Mesenteric fat pad (tissue), 1 donor: ENCODE results near the gene NHLRC1. TPM values are rescaled to one million over a fixed set of nuclear protein-coding genes. Genes with fewer than 3 reads are reported as not detected.

Experiments used
- DNase-seq: peaks from one replicate; pipeline ENCODE4 v3.0.0-alpha.2; 2020; ENCODE audit warnings: low spot score
- total RNA-seq: library from RNA; stranded (reverse); fragmentation: NEBNext Ultra II Directional; extraction: Animal tissue kit (Norgen Biotek cat#: 25700); gene quantifications from one replicate; pipeline ENCODE4 v1.2.1, GENCODE V29; 2021
- donor health status: DM: yes; HTN: yes; CAD: no.

The NHLRC1 gene
- total RNA-seq, 1 donor from 2014 or later: 2.1 TPM

DNA sequence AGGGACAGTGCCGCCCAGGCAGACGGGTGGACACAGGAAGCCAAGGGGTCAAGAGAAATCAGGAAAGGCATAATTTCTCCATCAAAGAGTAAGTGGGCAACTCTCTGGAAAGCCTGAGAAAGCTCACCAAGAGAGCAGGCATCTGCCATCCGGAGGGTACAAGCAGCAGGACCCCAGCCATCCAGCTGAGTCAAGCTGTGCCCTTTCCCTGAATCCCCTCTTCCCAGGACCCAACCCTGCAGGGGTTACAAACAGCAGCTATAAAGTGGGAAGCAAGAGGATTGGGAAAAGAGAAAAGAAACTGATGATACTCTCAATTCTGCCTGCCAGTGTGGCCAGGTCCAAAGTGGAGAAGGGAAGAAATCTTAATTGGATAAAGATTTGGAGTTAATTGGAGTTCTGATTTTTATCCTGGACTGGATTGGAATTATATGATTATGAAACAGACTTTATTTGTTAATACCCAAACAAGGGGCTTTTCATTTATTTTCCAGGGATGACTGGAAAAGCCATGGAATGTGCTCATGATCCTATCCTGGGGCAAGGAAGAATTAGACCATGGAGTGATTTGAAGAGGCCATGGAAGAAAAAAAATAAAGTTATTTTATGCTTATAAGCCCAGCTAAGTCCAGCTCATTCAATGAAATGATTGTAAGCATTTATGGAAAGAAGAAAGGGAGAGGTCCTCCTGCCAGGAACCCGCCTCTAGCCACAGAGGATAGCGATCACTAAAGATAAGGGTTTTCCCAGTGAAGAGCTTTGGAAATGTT lies 34.9 kb downstream of the NHLRC1 start:
- no peak for DNase-seq

DNA sequence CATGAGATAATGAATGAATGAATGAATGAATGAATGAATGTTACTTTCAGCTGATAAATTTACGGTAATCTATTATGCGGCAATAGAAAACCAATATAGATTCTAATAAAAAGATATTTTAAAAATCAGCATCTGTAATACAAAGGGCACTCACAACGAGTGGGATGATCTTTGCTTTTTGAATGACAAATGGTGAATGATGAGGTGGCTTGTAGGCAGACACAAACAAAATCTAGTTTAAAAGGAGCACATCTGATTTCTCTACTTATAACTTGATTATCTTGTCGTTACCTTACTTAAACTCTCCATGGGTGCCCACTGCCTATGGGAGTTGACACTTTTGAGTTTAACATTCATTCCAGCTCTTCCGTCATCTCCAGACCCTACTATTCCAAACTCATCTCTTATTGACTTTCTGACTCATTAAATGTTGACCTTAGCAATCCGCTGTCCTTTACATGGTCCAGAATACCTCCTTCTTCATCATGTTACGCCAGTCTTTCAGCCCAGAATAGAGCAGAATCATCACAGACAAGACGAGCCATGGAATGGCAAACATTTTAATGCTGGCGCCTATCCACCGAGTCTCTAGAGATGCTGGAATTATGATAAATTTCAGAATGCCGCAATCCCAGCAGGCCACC lies 41.3 kb downstream of the NHLRC1 start:
- DNase-seq: no peak

DNA sequence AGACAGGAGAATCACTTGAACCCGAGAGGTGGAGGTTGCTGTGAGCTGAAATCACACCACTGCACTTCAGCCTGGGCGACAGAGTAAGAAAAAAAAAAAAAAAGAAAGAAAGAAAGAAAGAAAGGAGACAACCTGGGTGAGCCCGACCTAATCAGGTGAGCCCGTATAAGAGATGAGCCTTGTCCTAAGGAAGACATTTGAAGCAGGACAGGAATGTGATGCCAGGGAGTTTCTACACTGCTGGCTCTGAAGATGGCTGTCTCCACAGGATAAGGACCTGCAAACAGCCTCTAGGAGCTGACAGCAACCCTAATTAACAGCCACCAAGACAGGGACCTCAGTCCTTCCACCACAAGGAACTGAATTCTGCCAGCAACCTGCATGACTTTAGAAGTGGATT lies 41.9 kb downstream of the NHLRC1 start:
- DNase-seq: no peak

DNA sequence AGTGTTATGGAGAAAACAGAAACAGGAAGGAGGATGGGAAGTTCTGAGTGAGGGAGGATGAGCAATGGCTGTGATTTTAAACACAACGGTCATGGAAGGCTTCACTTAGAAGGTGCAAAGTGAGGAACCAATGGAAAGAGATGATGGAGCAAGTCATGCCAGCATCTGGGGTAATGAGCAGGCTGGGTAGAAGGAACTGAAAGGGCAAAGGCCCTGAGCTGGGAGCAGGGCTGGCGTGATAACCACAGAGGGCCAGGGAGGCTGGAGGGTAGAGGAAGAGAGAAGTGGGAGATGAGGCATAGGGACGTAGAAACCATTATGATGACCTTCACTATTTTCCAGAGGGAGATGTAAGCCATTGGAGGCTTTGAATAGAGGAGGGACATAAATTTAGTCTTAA lies 43.6 kb downstream of the NHLRC1 start:
- DNase-seq: no peak

DNA sequence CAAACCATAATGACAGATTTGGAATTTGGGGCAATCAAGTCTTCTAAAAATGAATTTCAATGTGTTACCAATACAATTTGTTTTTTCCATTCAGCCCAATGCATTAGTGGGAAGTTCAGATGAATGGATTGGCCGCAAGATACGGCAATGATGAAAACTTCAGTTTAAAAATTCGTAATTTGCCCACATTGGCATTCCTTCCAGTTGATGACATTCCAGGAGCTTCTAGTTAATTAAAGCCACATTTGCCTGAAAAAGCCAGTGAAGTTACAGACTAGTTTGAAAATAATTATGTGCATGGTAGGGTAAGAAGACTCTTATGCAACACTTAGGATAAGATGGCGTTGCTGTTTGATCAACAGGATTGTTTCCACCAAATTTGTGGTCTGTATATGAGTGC lies 46.2 kb downstream of the NHLRC1 start:
- no peak for DNase-seq

DNA sequence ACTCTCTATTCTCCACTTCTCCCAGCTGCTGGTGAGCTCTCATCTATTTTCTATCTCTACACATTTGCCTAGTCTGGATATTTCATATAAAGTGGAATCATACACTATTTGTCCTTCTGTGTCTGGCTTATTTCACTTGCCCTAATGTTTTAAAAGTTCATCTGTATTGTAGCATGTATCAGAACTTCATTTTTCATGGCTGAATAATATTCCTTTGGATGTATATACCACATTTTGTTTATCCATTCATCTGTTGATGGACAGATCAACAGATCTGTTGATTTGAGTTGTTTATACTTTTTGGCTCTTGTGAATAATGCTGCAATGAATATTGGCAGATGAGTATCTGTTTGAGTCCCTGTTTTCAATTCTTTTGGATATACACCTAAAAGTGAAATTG lies 49.6 kb downstream of the NHLRC1 start:
- no peak for DNase-seq

DNA sequence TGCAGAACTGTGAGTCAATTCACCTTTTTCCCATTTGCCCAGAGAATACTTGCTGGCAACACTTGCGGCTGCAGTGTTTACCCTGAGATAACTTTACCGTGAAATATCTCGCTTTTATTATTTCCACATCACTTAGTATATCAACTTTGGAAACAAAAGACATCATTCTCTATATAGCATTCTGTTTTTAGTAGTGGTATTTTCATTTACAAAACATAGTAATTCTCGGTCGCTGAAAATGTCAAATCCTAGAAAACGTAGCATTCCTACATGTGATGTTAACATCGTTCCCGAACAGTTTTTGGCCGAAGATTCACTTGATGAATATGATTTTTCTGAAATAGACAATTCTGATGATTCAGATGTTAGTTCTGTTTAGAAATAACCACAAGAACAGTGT lies 52.0 kb downstream of the NHLRC1 start:
- no peak for DNase-seq

Other genes with a start within 250 kb of the NHLRC1 start
- 48.5 TPM for gene KIF13A, start 135.0 kb downstream of the NHLRC1 start, total RNA-seq
- 7.1 TPM for gene TPMT, start 32.4 kb upstream of the NHLRC1 start, total RNA-seq
- 13.3 TPM for gene KDM1B, start 32.7 kb upstream of the NHLRC1 start, total RNA-seq
- gene DEK, start 141.9 kb upstream of the NHLRC1 start, total RNA-seq: 54.3 TPM